Neural crest cell (in vitro differentiated cells): Measurements from ENCODE around the gene SEPTIN5. TPM values are rescaled to one million over a fixed set of nuclear protein-coding genes. Genes with fewer than 3 reads are reported as not detected.
A peak's percentile ranks its signal among the peaks of the same experiment; 100 is the strongest.

ENCODE experiments used
- DNase-seq: peaks from one replicate; pipeline ENCODE4 v3.0.0; 2021; ENCODE audit warnings: low read depth, mixed read lengths, low spot score
- H3K27ac Mint-ChIP-seq: one replicate; pipeline ENCODE4 v1.8.0; 2021; ENCODE audit warnings: mild to moderate bottlenecking, mixed read lengths; ENCODE audit not compliant: unreplicated experiment
- H3K27me3 Mint-ChIP-seq: 2 replicates; pipeline ENCODE4 v1.8.0; 2021; ENCODE audit warnings: low read depth, mild to moderate bottlenecking, mixed read lengths
- H3K36me3 Mint-ChIP-seq: 2 replicates; pipeline ENCODE4 v1.8.0; 2021; ENCODE audit warnings: low read depth, mild to moderate bottlenecking, mixed read lengths
- H3K4me1 Mint-ChIP-seq: 2 replicates; pipeline ENCODE4 v1.8.0; 2021; ENCODE audit warnings: mixed read lengths
- H3K4me3 Mint-ChIP-seq: one replicate; pipeline ENCODE4 v1.8.0; 2021; ENCODE audit warnings: mild to moderate bottlenecking, mixed read lengths
- H3K9me3 Mint-ChIP-seq: 2 replicates; pipeline ENCODE4 v1.8.0; 2021; ENCODE audit warnings: mixed read lengths
- total RNA-seq: library from RNA; stranded (reverse); gene quantifications from 2 replicates; pipeline ENCODE4 v1.2.1, GENCODE V29; 2021
- TF ChIP-seq, protein P1 (sequence below): fragments of 200-600 bp; sonication (generic); conservative IDR thresholded peaks from 2 replicates; pipeline ENCODE4 v1.5.0; 2021; ENCODE audit warnings: antibody characterized with exemption, mild to moderate bottlenecking

SEPTIN5 gene
- total RNA-seq, 1 donor from 2014 or later = 30.2 TPM

DNA sequence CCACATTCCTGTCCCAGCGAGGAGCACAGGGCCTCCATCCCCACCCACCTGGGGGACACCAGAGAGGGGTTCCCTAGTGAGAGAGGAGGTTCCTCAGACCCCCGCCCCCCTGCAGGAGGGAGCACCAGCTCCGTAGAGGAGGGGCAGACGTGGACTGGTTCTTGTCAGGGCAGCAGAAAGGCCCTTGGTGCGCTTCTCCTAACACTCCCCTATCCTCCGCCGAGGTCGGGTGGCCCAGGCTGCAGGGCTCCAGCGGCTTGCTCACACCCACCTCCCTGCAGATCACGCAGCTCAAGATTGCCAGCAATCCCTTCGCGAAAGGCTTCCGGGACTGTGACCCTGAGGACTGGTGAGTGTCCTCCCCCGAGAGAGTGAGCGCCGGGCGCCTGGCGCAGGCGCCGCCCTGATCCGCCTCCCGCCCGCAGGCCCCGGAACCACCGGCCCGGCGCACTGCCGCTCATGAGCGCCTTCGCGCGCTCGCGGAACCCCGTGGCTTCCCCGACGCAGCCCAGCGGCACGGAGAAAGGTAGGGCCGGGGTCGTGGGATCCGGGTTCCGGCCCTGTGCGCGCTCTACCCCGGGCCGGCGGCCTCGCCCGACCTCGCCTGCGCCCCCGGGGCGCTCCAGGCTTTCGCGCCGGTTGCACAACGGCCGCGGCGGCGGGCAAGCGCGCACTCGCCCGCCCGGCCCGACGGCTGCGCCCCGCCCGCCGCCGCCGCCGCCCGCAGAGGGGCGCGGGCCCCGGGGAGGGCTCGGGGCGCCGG is 51.4 kb downstream of the SEPTIN5 start:
- DNase-seq = no peak
- Mint-ChIP-seq H3K36me3 (no peaks in the 10 kb centered on the region), H3K4me3 (no peak overlapping the region), H3K27me3 (peaks cover 85% of the 10 kb centered on the region), H3K4me1 (peaks cover 4% of the 10 kb centered on the region), H3K27ac (no peak overlapping the region), H3K9me3 (no peaks in the 10 kb centered on the region)
- TF ChIP-seq, protein P1, sequence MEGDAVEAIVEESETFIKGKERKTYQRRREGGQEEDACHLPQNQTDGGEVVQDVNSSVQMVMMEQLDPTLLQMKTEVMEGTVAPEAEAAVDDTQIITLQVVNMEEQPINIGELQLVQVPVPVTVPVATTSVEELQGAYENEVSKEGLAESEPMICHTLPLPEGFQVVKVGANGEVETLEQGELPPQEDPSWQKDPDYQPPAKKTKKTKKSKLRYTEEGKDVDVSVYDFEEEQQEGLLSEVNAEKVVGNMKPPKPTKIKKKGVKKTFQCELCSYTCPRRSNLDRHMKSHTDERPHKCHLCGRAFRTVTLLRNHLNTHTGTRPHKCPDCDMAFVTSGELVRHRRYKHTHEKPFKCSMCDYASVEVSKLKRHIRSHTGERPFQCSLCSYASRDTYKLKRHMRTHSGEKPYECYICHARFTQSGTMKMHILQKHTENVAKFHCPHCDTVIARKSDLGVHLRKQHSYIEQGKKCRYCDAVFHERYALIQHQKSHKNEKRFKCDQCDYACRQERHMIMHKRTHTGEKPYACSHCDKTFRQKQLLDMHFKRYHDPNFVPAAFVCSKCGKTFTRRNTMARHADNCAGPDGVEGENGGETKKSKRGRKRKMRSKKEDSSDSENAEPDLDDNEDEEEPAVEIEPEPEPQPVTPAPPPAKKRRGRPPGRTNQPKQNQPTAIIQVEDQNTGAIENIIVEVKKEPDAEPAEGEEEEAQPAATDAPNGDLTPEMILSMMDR = no peak

DNA sequence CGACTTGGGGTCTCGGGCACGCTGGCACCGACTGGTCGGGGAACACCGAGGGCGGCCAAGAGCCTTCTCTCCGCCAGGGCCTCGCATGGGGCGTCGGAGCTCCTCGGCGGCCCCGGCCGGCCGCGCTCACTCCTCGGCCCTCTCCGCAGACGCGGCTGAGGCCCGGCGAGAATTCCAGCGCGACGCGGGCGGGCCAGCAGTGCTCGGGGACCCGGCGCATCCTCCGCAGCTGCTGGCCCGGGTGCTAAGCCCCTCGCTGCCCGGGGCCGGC is 51.9 kb downstream of the SEPTIN5 start:
- peaks cover 89% of the 10 kb centered on the region for H3K27me3 Mint-ChIP-seq
- H3K9me3 Mint-ChIP-seq = no peaks in the 10 kb centered on the region
- no peak for DNase-seq
- TF ChIP-seq, protein P1 = no peak
- peaks cover 4% of the 10 kb centered on the region for H3K4me1 Mint-ChIP-seq
- H3K27ac Mint-ChIP-seq = no peak overlapping the region
- H3K36me3 Mint-ChIP-seq = no peaks in the 10 kb centered on the region
- no peak overlapping the region for H3K4me3 Mint-ChIP-seq

GRCh38 chr22:19766511-19767426 is 52.5 kb downstream of the SEPTIN5 start:
- no peak overlapping the region for H3K27ac Mint-ChIP-seq
- H3K9me3 Mint-ChIP-seq = no peaks in the 10 kb centered on the region
- no peak overlapping the region for H3K4me3 Mint-ChIP-seq
- peaks cover 91% of the 10 kb centered on the region for H3K27me3 Mint-ChIP-seq
- peaks cover 4% of the 10 kb centered on the region for H3K4me1 Mint-ChIP-seq
- no peak for DNase-seq
- H3K36me3 Mint-ChIP-seq = no peaks in the 10 kb centered on the region
- TF ChIP-seq, protein P1 = peak; percentile 60

DNA sequence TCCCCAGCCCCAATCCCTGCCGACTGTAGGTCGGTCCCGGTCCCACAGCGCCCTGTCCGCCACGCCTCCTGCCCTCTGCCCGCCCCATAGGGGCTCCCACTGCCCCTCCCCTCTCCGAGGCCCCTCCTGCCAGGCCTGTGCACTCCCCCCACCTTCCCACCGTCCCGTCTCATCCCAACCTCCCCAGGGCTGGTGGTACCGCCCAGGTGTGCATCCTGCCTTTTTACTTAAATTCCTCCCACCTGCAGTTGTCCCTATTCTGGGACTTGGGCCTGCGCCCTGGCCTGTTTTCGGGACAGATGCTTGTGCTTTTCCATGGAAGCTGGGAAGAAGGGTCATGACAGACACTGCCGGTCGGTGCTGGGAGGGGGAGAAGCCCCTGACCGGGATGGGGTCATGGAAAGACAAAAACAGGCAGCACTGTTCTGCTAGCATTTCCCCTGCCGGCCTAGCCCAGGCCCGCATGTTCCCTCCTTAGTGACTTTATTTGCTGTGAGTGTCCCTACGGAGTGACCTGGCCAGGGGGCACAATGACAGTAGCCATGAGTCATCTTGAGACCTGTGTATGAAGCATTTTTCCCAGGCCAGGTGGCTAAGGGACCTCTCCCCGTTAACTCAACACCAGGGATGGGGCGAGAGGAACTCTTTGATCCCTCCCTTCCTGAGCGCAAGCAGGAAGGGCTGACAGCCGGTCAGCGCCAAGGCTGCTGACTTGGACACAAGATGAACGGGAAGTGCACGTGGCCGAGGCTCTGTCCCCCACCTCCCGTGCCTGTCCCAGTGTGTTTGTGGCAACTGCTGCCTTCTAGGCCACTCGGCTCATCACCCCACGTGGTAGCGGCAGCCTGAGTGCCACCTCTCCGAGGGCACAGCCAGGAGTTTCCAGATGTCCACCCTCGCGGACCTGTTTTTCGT is 53.4 kb downstream of the SEPTIN5 start:
- no peaks in the 10 kb centered on the region for H3K36me3 Mint-ChIP-seq
- no peaks in the 10 kb centered on the region for H3K9me3 Mint-ChIP-seq
- H3K4me3 Mint-ChIP-seq = no peak overlapping the region
- no peak overlapping the region for H3K27ac Mint-ChIP-seq
- H3K4me1 Mint-ChIP-seq = peaks cover 4% of the 10 kb centered on the region
- H3K27me3 Mint-ChIP-seq = peaks cover 90% of the 10 kb centered on the region
- TF ChIP-seq, protein P1 = no peak
- DNase-seq = no peak

DNA sequence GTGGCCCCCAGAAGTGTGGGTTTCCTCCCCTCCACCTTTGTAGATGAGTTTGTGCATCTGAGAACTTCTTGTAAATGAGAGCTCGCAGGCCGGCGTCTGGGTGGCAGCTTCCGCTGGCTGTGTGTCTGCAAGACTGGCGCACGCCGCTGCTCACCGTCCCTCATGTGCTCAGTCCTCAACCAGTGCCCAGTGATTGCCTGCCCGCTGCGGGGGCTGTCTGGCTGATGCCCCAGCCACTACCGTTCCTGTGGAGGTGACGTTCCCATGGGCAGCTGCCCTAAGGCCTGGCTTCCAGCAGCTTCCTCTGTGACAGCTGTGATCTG is 55.1 kb downstream of the SEPTIN5 start:
- TF ChIP-seq, protein P1 = no peak
- Mint-ChIP-seq H3K27ac (no peak overlapping the region), H3K27me3 (peaks cover 84% of the 10 kb centered on the region), H3K36me3 (no peaks in the 10 kb centered on the region), H3K9me3 (no peaks in the 10 kb centered on the region), H3K4me3 (no peak overlapping the region), H3K4me1 (peaks cover 4% of the 10 kb centered on the region)
- DNase-seq = no peak
